ENCODE results near the gene WWOX. TPM values are rescaled to one million over a fixed set of nuclear protein-coding genes. Genes with fewer than 3 reads are reported as not detected.

The WWOX gene
- total and polyA plus RNA-seq, 2 donors (not counting 1 experiment from before 2014, with no cell fraction given): 10.5 to 42.3 TPM

- no peaks in the 10 kb centered on the region for H3K36me3 ChIP-seq (replicated peaks in 1 of 2; ENCODE audit: control extremely low read depth in 1 of 2, control insufficient read depth in 1 of 2, extremely low read depth in 1 of 2, insufficient read depth in 2 of 2, low read length in 1 of 2)
- no peak overlapping the region for H3K4me3 Mint-ChIP-seq
- no peaks in the 10 kb centered on the region for H3K4me1 ChIP-seq (ENCODE audit: control insufficient read depth in 2 of 2, insufficient read depth in 2 of 2, low read length in 2 of 2)
- no peaks in the 10 kb centered on the region for H3K79me2 ChIP-seq (ENCODE audit: control insufficient read depth, insufficient read depth, low read length)
- POLR2A ChIA-PET: no interaction called here
- H3K4me3 ChIP-seq (ENCODE audit: control extremely low read depth in 1 of 5, extremely low read depth in 1 of 5, insufficient read depth in 1 of 5, low read depth in 2 of 5, low read length in 4 of 5): no peak overlapping the region
- intact Hi-C loops (cut with micrococcal nuclease): no loop called here
- H3K4me2 ChIP-seq (replicated peaks; ENCODE audit: low read depth, low read length, poor library complexity, severe bottlenecking): no peak overlapping the region
- H2AFZ ChIP-seq (ENCODE audit: insufficient read depth, low read depth, low read length, poor library complexity, severe bottlenecking): no peak overlapping the region
- H3K27me3 Mint-ChIP-seq: no peaks in the 10 kb centered on the region
- no peaks in the 10 kb centered on the region for H4K20me1 ChIP-seq (ENCODE audit: control insufficient read depth, insufficient read depth, low read length, poor library complexity, severe bottlenecking)
- CTCF ChIA-PET: no interaction called here
- 38% methylated on average over 1 of the region's 2 CpGs for WGBS (ENCODE audit: insufficient coverage)
- H3K27ac ChIP-seq (ENCODE audit: low read length in 2 of 2): no peak overlapping the region
- TF ChIP-seq CTCF (IDR thresholded peaks at IDR 0.05): no peak
- no peak for TF ChIP-seq EZH2 (IDR thresholded peaks at IDR 0.05; ENCODE audit: borderline replicate concordance, insufficient read depth, low read depth, low read length, poor library complexity, severe bottlenecking)
- ATAC-seq (ENCODE audit: low read depth) (no peak), DNase-seq (no peak)
- H3K27ac Mint-ChIP-seq: no peak overlapping the region
- H3K27me3 ChIP-seq (replicated peaks in 1 of 4; ENCODE audit: control extremely low read depth in 1 of 4, control insufficient read depth in 3 of 4, insufficient read depth in 4 of 4, low read length in 3 of 4): peaks cover 0 to 3% (median 0%) of the 10 kb centered on the region in 4 experiments
- peaks cover 2% of the 10 kb centered on the region for H3K9me3 Mint-ChIP-seq (ENCODE audit: insufficient read depth)
- peaks cover 0 to 26% (median 15%) of the 10 kb centered on the region in 3 donors for H3K9me3 ChIP-seq (ENCODE audit: control extremely low read depth in 1 of 3, control insufficient read depth in 2 of 3, insufficient read depth in 1 of 3, low read length in 2 of 3)
- H3K9ac ChIP-seq (ENCODE audit: low read length): no peak overlapping the region
- H3K4me1 Mint-ChIP-seq: peaks cover 3% of the 10 kb centered on the region
These were observed 520.8 kb downstream of the WWOX start for GRCh38 chr16:78620291-78620690.

- DNase-seq (no peak), ATAC-seq (ENCODE audit: low read depth) (no peak)
- peaks cover 11% of the 10 kb centered on the region for H3K4me1 Mint-ChIP-seq
- intact Hi-C loops (cut with micrococcal nuclease): no loop called here
- Histone ChIP-seq H3K4me3 (ENCODE audit: control extremely low read depth in 1 of 5, extremely low read depth in 1 of 5, insufficient read depth in 1 of 5, low read depth in 2 of 5, low read length in 4 of 5) (no peak overlapping the region), H3K27ac (ENCODE audit: low read length in 2 of 2) (no peak overlapping the region), H3K27me3 (replicated peaks in 1 of 4; ENCODE audit: control extremely low read depth in 1 of 4, control insufficient read depth in 3 of 4, insufficient read depth in 4 of 4, low read length in 3 of 4) (peaks cover 0 to 3% (median 0%) of the 10 kb centered on the region in 4 experiments), H3K79me2 (ENCODE audit: control insufficient read depth, insufficient read depth, low read length) (no peaks in the 10 kb centered on the region), H3K9ac (ENCODE audit: low read length) (no peak overlapping the region), H3K36me3 (replicated peaks in 1 of 2; ENCODE audit: control extremely low read depth in 1 of 2, control insufficient read depth in 1 of 2, extremely low read depth in 1 of 2, insufficient read depth in 2 of 2, low read length in 1 of 2) (no peaks in the 10 kb centered on the region), H2AFZ (ENCODE audit: insufficient read depth, low read depth, low read length, poor library complexity, severe bottlenecking) (no peak overlapping the region), H3K9me3 (ENCODE audit: control extremely low read depth in 1 of 3, control insufficient read depth in 2 of 3, insufficient read depth in 1 of 3, low read length in 2 of 3) (peaks cover 0 to 23% (median 15%) of the 10 kb centered on the region in 3 donors), H4K20me1 (ENCODE audit: control insufficient read depth, insufficient read depth, low read length, poor library complexity, severe bottlenecking) (no peaks in the 10 kb centered on the region), H3K4me2 (replicated peaks; ENCODE audit: low read depth, low read length, poor library complexity, severe bottlenecking) (no peak overlapping the region), H3K4me1 (ENCODE audit: control insufficient read depth in 2 of 2, insufficient read depth in 2 of 2, low read length in 2 of 2) (peaks cover 0 to 4% of the 10 kb centered on the region in 2 donors)
- CTCF ChIA-PET: no interaction called here
- no peak overlapping the region for H3K27ac Mint-ChIP-seq
- H3K4me3 Mint-ChIP-seq: no peak overlapping the region
- H3K27me3 Mint-ChIP-seq: no peaks in the 10 kb centered on the region
- POLR2A ChIA-PET: no interaction called here
- no CpG with 5 or more reads among the region's 2 CpGs for WGBS (ENCODE audit: insufficient coverage)
- H3K9me3 Mint-ChIP-seq (ENCODE audit: insufficient read depth): peaks cover 2% of the 10 kb centered on the region
- TF ChIP-seq CTCF (IDR thresholded peaks at IDR 0.05): no peak
- no peak for TF ChIP-seq EZH2 (IDR thresholded peaks at IDR 0.05; ENCODE audit: borderline replicate concordance, insufficient read depth, low read depth, low read length, poor library complexity, severe bottlenecking)
These were observed 524.3 kb downstream of the WWOX start for GRCh38 chr16:78623796-78624195.
